SK-N-MC (cell line): ENCODE data around the gene TNFRSF14.

Experiments
- DNase-seq: peaks from one replicate; pipeline ENCODE4 v3.0.0-alpha.2; 2011; ENCODE audit warnings: low read depth, low spot score
- H3K27ac ChIP-seq: fragments of 200-600 bp; sonication (generic); 2 replicates; pipeline ENCODE4 v1.5.1; 2016; ENCODE audit warnings: mixed run types
- H3K36me3 ChIP-seq: fragments of 200-600 bp; sonication (generic); 2 replicates; pipeline ENCODE4 v1.6.1; 2017; ENCODE audit warnings: antibody characterized with exemption, low read length, mixed read lengths; ENCODE audit not compliant: insufficient read depth
- H3K4me3 ChIP-seq: fragments of 200-600 bp; sonication (generic); 2 replicates; pipeline ENCODE4 v1.5.1; 2016
- H3K9ac ChIP-seq: fragments of 200-600 bp; sonication (generic); 2 replicates; pipeline ENCODE4 v1.8.0; 2017; ENCODE audit warnings: mixed run types, mixed read lengths; ENCODE audit not compliant: insufficient read length
- H3K9me3 ChIP-seq: fragments of 200-600 bp; sonication (generic); 2 replicates; pipeline ENCODE4 v1.6.1; 2017; ENCODE audit warnings: low read depth, mild to moderate bottlenecking, antibody characterized with exemption, low read length, moderate library complexity, mixed read lengths
- EZH2 ChIP-seq: fragments of 200-600 bp; sonication (generic); IDR thresholded peaks from one replicate; pipeline ENCODE4 v1.6.1; 2017; ENCODE audit warnings: antibody characterized with exemption
- FOXP2 ChIP-seq: optimal IDR thresholded peaks from 2 replicates; pipeline ENCODE3; 2011; ENCODE audit warnings: mild to moderate bottlenecking, moderate library complexity; ENCODE audit not compliant: insufficient read depth; ENCODE audit errors: extremely low read length, control extremely low read depth
- POLR2AphosphoS5 ChIP-seq: IDR thresholded peaks from 2 replicates; pipeline ENCODE4 v1.6.1; 2012; ENCODE audit warnings: mild to moderate bottlenecking, low read depth, low read length, borderline replicate concordance

The TNFRSF14 gene

GRCh38 chr1:2585318-2586092 lies 29.3 kb downstream of the TNFRSF14 start:
- TF ChIP-seq POLR2AphosphoS5 = peak; percentile 77
- no peak for TF ChIP-seq FOXP2
- TF ChIP-seq EZH2 = no peak
- no peaks in the 10 kb centered on the region for H3K36me3 ChIP-seq
- H3K27ac ChIP-seq = peak overlapping the region; percentile 62; the same call in 1 of the 2 replicates
- peak overlapping the region; percentile 96 for H3K4me3 ChIP-seq
- H3K9ac ChIP-seq = peak overlapping the region; percentile 89
- no peaks in the 10 kb centered on the region for H3K9me3 ChIP-seq
- peak; percentile 8 for DNase-seq

GRCh38 chr1:2586154-2587070 lies 30.2 kb downstream of the TNFRSF14 start, which contains the start of gene PRXL2B:
Gene PRXL2B (plus strand): TSS chr1:2586777. CDS start chr1:2586886, 109 bp downstream.
- TF ChIP-seq EZH2 (no peak), POLR2AphosphoS5 (peak; percentile 52), FOXP2 (peak; percentile 69)
- peak within 1 kb of the TSS; percentile 62; the same call in 1 of the 2 replicates for H3K27ac ChIP-seq
- DNase-seq = peak; percentile 86

GRCh38 chr1:2587071-2587859 lies 31.1 kb downstream of the TNFRSF14 start:
- H3K9me3 ChIP-seq = no peaks in the 10 kb centered on the region
- peak overlapping the region; percentile 73 for H3K9ac ChIP-seq
- TF ChIP-seq POLR2AphosphoS5 = 0 out of 2 replicates have a peak, but pooled peaks have one; percentile 6
- no peak for TF ChIP-seq FOXP2
- peak overlapping the region; percentile 96 for H3K4me3 ChIP-seq
- no peak for DNase-seq
- H3K27ac ChIP-seq = no peak overlapping the region
- no peaks in the 10 kb centered on the region for H3K36me3 ChIP-seq

More at GRCh38 chr1:2586154-2587070, 30.2 kb downstream of the TNFRSF14 start, which contains the start of gene PRXL2B:
- Histone ChIP-seq H3K36me3 (no peaks in the 10 kb centered on the region), H3K9me3 (no peaks in the 10 kb centered on the region), H3K9ac (peak within 1 kb of the TSS; percentile 89), H3K4me3 (peak within 1 kb of the TSS; percentile 96)

- Histone ChIP-seq H3K9ac (no peak overlapping the region), H3K36me3 (no peaks in the 10 kb centered on the region), H3K9me3 (no peaks in the 10 kb centered on the region), H3K4me3 (peak overlapping the region; percentile 96), H3K27ac (no peak overlapping the region)
- TF ChIP-seq FOXP2 = no peak
- no peak for TF ChIP-seq POLR2AphosphoS5
- no peak for TF ChIP-seq EZH2
- DNase-seq = no peak
Measured at GRCh38 chr1:2587860-2588571, 31.8 kb downstream of the TNFRSF14 start.

- Histone ChIP-seq H3K36me3 (no peaks in the 10 kb centered on the region), H3K9me3 (no peaks in the 10 kb centered on the region), H3K4me3 (no peak overlapping the region), H3K27ac (no peak overlapping the region), H3K9ac (no peak overlapping the region)
- no peak for DNase-seq
- no peak for TF ChIP-seq EZH2
Measured at GRCh38 chr1:2588661-2589430, 32.7 kb downstream of the TNFRSF14 start.

GRCh38 chr1:2589431-2590232 lies 33.5 kb downstream of the TNFRSF14 start:
- H3K36me3 ChIP-seq = no peaks in the 10 kb centered on the region
- DNase-seq = no peak
- no peak overlapping the region for H3K9ac ChIP-seq
- no peak overlapping the region for H3K27ac ChIP-seq
- no peaks in the 10 kb centered on the region for H3K9me3 ChIP-seq
- H3K4me3 ChIP-seq = no peak overlapping the region
- TF ChIP-seq FOXP2 (no peak), EZH2 (no peak), POLR2AphosphoS5 (no peak)
